ENCODE results near the gene JAK1.

Gene JAK1

DNA sequence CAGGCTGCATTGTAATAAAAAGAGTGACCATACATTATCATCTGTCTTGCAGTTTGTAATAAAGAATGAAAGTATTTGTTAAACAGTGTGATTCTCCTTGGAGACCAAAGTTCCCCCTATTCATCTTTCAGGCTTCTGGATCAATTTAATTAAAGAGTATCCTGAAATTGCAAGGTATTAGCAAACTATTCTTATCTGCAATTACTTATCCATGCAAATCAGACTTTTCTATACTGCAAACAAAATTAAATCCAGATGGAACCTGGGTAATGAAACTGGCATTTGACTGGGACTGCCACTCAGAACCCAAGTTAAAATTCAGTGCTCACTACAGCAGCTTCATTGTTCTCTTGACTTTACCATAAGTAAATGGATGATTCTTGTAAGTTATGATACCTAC lies 37.1 kb downstream of the JAK1 start:
- no peak for DNase-seq
- TF ChIP-seq, protein P1, sequence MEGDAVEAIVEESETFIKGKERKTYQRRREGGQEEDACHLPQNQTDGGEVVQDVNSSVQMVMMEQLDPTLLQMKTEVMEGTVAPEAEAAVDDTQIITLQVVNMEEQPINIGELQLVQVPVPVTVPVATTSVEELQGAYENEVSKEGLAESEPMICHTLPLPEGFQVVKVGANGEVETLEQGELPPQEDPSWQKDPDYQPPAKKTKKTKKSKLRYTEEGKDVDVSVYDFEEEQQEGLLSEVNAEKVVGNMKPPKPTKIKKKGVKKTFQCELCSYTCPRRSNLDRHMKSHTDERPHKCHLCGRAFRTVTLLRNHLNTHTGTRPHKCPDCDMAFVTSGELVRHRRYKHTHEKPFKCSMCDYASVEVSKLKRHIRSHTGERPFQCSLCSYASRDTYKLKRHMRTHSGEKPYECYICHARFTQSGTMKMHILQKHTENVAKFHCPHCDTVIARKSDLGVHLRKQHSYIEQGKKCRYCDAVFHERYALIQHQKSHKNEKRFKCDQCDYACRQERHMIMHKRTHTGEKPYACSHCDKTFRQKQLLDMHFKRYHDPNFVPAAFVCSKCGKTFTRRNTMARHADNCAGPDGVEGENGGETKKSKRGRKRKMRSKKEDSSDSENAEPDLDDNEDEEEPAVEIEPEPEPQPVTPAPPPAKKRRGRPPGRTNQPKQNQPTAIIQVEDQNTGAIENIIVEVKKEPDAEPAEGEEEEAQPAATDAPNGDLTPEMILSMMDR (IDR thresholded peaks at IDR 0.05; ENCODE audit: low read length): no peak
- no peak for TF ChIP-seq EZH2 (optimal IDR thresholded peaks at IDR 0.05; ENCODE audit: low read depth, low read length)
- no peak for TF ChIP-seq EZH2phosphoT487 (IDR thresholded peaks at IDR 0.05; ENCODE audit: low read length)
- no peak overlapping the region for H3K4me2 ChIP-seq (ENCODE audit: low read depth, low read length)
- peaks cover 93% of the 10 kb centered on the region for H3K79me2 ChIP-seq (ENCODE audit: low read length)
- no peaks in the 10 kb centered on the region for H3K9me2 ChIP-seq (replicated peaks; ENCODE audit: insufficient read depth, low read length)
- no peak overlapping the region for H3K27ac ChIP-seq (ENCODE audit: low read length)
- no peaks in the 10 kb centered on the region for H3K9me3 ChIP-seq (replicated peaks; ENCODE audit: insufficient read depth, low read length)
- no peak overlapping the region for H2AFZ ChIP-seq (ENCODE audit: low read length)
- H3K4me3 ChIP-seq (ENCODE audit: low read length): no peak overlapping the region
- no peak overlapping the region for H3K9ac ChIP-seq (ENCODE audit: low read length)
- no peaks in the 10 kb centered on the region for H3F3A ChIP-seq (ENCODE audit: insufficient read depth, low read length)
- no peaks in the 10 kb centered on the region for H3K4me1 ChIP-seq (ENCODE audit: low read length)
- H3K27me3 ChIP-seq (replicated peaks; ENCODE audit: insufficient read depth, low read length): no peaks in the 10 kb centered on the region
- peaks cover 25% of the 10 kb centered on the region; the same call in 1 of the 2 replicates for H4K20me1 ChIP-seq (ENCODE audit: insufficient read depth, low read length)
- no peaks in the 10 kb centered on the region for H3K36me3 ChIP-seq (replicated peaks; ENCODE audit: insufficient read depth, low read length)

DNA sequence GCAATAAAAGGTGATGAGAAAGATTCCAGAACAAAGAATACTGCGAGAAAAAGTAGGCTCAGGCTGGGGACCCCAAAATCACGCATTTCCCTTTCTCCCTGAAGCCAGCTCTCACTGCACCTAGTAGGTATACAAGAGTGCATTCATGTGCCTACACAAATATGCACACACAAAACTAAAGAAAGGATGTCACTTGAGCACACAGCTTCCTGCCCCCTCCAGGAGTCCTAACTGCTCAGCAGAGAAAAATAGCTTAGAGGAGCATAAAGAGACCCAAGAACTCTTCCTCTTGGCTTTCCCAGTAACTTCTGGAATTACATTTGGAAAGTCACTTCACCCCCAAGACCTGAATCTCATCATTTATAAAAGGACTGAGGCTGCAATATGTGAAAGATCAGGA lies 38.0 kb downstream of the JAK1 start:
- Histone ChIP-seq H3K9me3 (replicated peaks; ENCODE audit: insufficient read depth, low read length) (no peaks in the 10 kb centered on the region), H3K4me1 (ENCODE audit: low read length) (no peaks in the 10 kb centered on the region), H3K9ac (ENCODE audit: low read length) (no peak overlapping the region), H3K4me3 (ENCODE audit: low read length) (no peak overlapping the region), H3K79me2 (ENCODE audit: low read length) (peaks cover 92% of the 10 kb centered on the region), H3F3A (ENCODE audit: insufficient read depth, low read length) (no peaks in the 10 kb centered on the region), H3K36me3 (replicated peaks; ENCODE audit: insufficient read depth, low read length) (no peaks in the 10 kb centered on the region), H3K27ac (ENCODE audit: low read length) (no peak overlapping the region), H2AFZ (ENCODE audit: low read length) (no peak overlapping the region), H4K20me1 (ENCODE audit: insufficient read depth, low read length) (peaks cover 25% of the 10 kb centered on the region; the same call in 1 of the 2 replicates), H3K9me2 (replicated peaks; ENCODE audit: insufficient read depth, low read length) (no peaks in the 10 kb centered on the region), H3K27me3 (replicated peaks; ENCODE audit: insufficient read depth, low read length) (no peaks in the 10 kb centered on the region), H3K4me2 (ENCODE audit: low read depth, low read length) (no peak overlapping the region)
- TF ChIP-seq, protein P1 (IDR thresholded peaks at IDR 0.05; ENCODE audit: low read length): no peak
- TF ChIP-seq EZH2phosphoT487 (IDR thresholded peaks at IDR 0.05; ENCODE audit: low read length) (no peak), EZH2 (optimal IDR thresholded peaks at IDR 0.05; ENCODE audit: low read depth, low read length) (no peak)
- no peak for DNase-seq

DNA sequence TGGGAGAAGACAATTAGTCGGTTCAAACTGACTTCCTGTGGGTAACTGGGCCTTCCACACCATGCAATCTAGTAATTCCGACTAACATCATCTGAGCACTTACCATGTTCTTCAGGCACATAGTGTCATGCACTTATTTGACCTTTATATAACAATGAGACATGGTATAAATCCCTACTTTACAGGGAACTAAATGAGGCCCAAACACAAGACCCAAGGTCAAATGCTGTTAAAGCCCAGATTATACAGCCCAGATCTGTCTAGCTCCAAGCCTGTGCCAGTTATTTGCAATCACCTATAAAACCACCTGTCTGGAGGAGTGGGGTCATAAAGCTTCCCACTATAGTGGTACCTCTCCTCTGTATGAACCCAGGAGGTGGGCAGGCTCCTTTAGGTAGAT lies 40.8 kb downstream of the JAK1 start:
- H3K4me1 ChIP-seq (ENCODE audit: low read length): no peaks in the 10 kb centered on the region
- no peaks in the 10 kb centered on the region for H3K36me3 ChIP-seq (replicated peaks; ENCODE audit: insufficient read depth, low read length)
- H3K27me3 ChIP-seq (replicated peaks; ENCODE audit: insufficient read depth, low read length): no peaks in the 10 kb centered on the region
- H4K20me1 ChIP-seq (ENCODE audit: insufficient read depth, low read length): peaks cover 21% of the 10 kb centered on the region; the same call in 1 of the 2 replicates
- H3F3A ChIP-seq (ENCODE audit: insufficient read depth, low read length): no peaks in the 10 kb centered on the region
- H3K27ac ChIP-seq (ENCODE audit: low read length): no peak overlapping the region
- DNase-seq: no peak
- no peak overlapping the region for H2AFZ ChIP-seq (ENCODE audit: low read length)
- H3K9ac ChIP-seq (ENCODE audit: low read length): no peak overlapping the region
- TF ChIP-seq, protein P1 (IDR thresholded peaks at IDR 0.05; ENCODE audit: low read length): no peak
- no peak for TF ChIP-seq EZH2phosphoT487 (IDR thresholded peaks at IDR 0.05; ENCODE audit: low read length)
- no peak for TF ChIP-seq EZH2 (optimal IDR thresholded peaks at IDR 0.05; ENCODE audit: low read depth, low read length)
- no peak overlapping the region for H3K4me3 ChIP-seq (ENCODE audit: low read length)
- no peaks in the 10 kb centered on the region for H3K9me2 ChIP-seq (replicated peaks; ENCODE audit: insufficient read depth, low read length)
- no peak overlapping the region for H3K4me2 ChIP-seq (ENCODE audit: low read depth, low read length)
- no peaks in the 10 kb centered on the region for H3K9me3 ChIP-seq (replicated peaks; ENCODE audit: insufficient read depth, low read length)
- peaks cover 96% of the 10 kb centered on the region for H3K79me2 ChIP-seq (ENCODE audit: low read length)

Measured in MM.1S (cell line).